Measurements from ENCODE around the gene KNL1.
A peak's percentile ranks its signal among the peaks of the same experiment; 100 is the strongest.
"Not testable (repeated sequence)": the region's sequence is repeated elsewhere in the genome, so short reads cannot be mapped to it uniquely, and the experiment has no call there.

The KNL1 gene
- total RNA-seq: 1.9 to 2.9 reads per million in 2 donors

GRCh38 chr15:40593588-40594428, at the start of gene KNL1:
KNL1 (plus strand) TSS chr15:40594249; CDS start chr15:40602932, 8,683 bp downstream.
- peak; percentile 80 for DNase-seq

GRCh38 chr15:40545457-40545856, 48.6 kb upstream of the KNL1 start:
- DNase-seq: no peak

GRCh38 chr15:40548610-40549009, 45.4 kb upstream of the KNL1 start:
- no peak for DNase-seq

- no peak for DNase-seq
Measured at GRCh38 chr15:40549894-40550293, 44.2 kb upstream of the KNL1 start.

- no peak for DNase-seq
Measured at GRCh38 chr15:40550341-40551037, 43.6 kb upstream of the KNL1 start.

- DNase-seq: no peak
Measured at GRCh38 chr15:40554161-40554525, 39.9 kb upstream of the KNL1 start.

- no peak for DNase-seq
Measured at GRCh38 chr15:40555876-40556275, 38.2 kb upstream of the KNL1 start.

- no peak for DNase-seq
Measured at GRCh38 chr15:40558952-40559742, 34.9 kb upstream of the KNL1 start.

- DNase-seq: no peak
Measured at GRCh38 chr15:40562691-40563090, 31.4 kb upstream of the KNL1 start.

GRCh38 chr15:40563426-40563825, 30.6 kb upstream of the KNL1 start:
- DNase-seq: no peak

- DNase-seq: peak; percentile 90
Measured at GRCh38 chr15:40564591-40565332, 29.3 kb upstream of the KNL1 start, which contains the start of gene CCDC32. CCDC32 (minus strand) TSS chr15:40565042; CDS start chr15:40563015, 2,027 bp downstream.

GRCh38 chr15:40565333-40566238, 28.5 kb upstream of the KNL1 start:
- no peak for DNase-seq

- no peak for DNase-seq
Measured at GRCh38 chr15:40567111-40567510, 26.9 kb upstream of the KNL1 start.

GRCh38 chr15:40569129-40569953, 24.7 kb upstream of the KNL1 start, which contains the start of gene RPUSD2:
RPUSD2 (plus strand) TSS chr15:40569299; CDS start chr15:40569338, 39 bp downstream.
- peak; percentile 93 for DNase-seq

- no peak for DNase-seq
Measured at GRCh38 chr15:40575113-40575512, 18.9 kb upstream of the KNL1 start.

GRCh38 chr15:40576914-40577313, 17.1 kb upstream of the KNL1 start:
- DNase-seq: not testable (repeated sequence)

- DNase-seq: no peak
Measured at GRCh38 chr15:40578892-40579291, 15.2 kb upstream of the KNL1 start.

- not testable (repeated sequence) for DNase-seq
Measured at GRCh38 chr15:40581796-40582195, 12.3 kb upstream of the KNL1 start.

- DNase-seq: no peak
Measured at GRCh38 chr15:40582726-40583246, 11.3 kb upstream of the KNL1 start.

- no peak for DNase-seq
Measured at GRCh38 chr15:40584191-40584590, 9.9 kb upstream of the KNL1 start.

All from T-helper 9 cell (primary cell).